ENCODE data around the gene ACTL10.

ACTL10 gene

GRCh38 chr20:33664762-33665144, 2.0 kb upstream of the ACTL10 start:
- DNase-seq, result peak; percentile 9

GRCh38 chr20:33667245-33667675, 517 bp downstream of the ACTL10 start:
- no peak for DNase-seq

GRCh38 chr20:33667676-33668465, 1.1 kb downstream of the ACTL10 start:
- DNase-seq, result peak; percentile 66

GRCh38 chr20:33668466-33669155, 1.9 kb downstream of the ACTL10 start:
- DNase-seq, result no peak

GRCh38 chr20:33669224-33669623, 2.5 kb downstream of the ACTL10 start:
- DNase-seq, result no peak

- DNase-seq, result no peak
These were observed 3.3 kb downstream of the ACTL10 start for GRCh38 chr20:33669873-33670640.

GRCh38 chr20:33670715-33671499, 4.2 kb downstream of the ACTL10 start:
- DNase-seq, result no peak

- DNase-seq, result no peak
These were observed 5.0 kb downstream of the ACTL10 start for GRCh38 chr20:33671573-33672288.

- peak; percentile 10 for DNase-seq
These were observed 5.8 kb downstream of the ACTL10 start for GRCh38 chr20:33672426-33673113.

GRCh38 chr20:33673114-33673409, 6.3 kb downstream of the ACTL10 start:
- no peak for DNase-seq

GRCh38 chr20:33673410-33674293, 6.9 kb downstream of the ACTL10 start:
- DNase-seq, result no peak

- DNase-seq, result peak; percentile 71
These were observed 7.8 kb downstream of the ACTL10 start, which contains the start of gene NECAB3 for GRCh38 chr20:33674294-33675135. TSS of gene NECAB3 (minus strand) at chr20:33674428. CDS start at chr20:33674352, 76 bp downstream.

- DNase-seq, result no peak
These were observed 8.6 kb downstream of the ACTL10 start for GRCh38 chr20:33675136-33675959.

GRCh38 chr20:33676121-33676520, 9.4 kb downstream of the ACTL10 start:
- no peak for DNase-seq

GRCh38 chr20:33676652-33677645, 10.2 kb downstream of the ACTL10 start:
- no peak for DNase-seq

GRCh38 chr20:33677991-33678702, 11.4 kb downstream of the ACTL10 start:
- DNase-seq, result no peak
